ENCODE data around the gene PTPA.

DNA sequence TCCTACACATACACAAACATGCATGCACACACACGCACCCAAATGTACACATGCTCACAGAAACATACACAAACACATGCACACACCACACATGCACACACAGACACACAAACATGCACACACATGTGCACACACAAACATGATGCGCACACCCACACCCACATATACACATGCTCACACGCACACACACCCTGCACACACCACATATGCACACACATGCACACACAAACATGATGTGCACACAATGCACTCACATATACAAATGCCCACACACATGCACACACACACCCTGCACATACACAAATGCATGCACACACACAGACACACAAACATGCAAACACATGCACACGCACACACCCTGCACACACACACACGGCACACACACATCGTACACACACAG is 74.2 kb downstream of the PTPA start:
- TF ChIP-seq SUPT20H (IDR thresholded peaks at IDR 0.05; ENCODE audit: borderline replicate concordance, control insufficient read depth, low read depth, low read length) (no peak), POLR2A (IDR thresholded peaks at IDR 0.05; ENCODE audit: low read depth, low read length) (no peak), TCF12 (IDR thresholded peaks at IDR 0.05; ENCODE audit: low read depth, low read length) (no peak)
